GM21723 (cell line): ENCODE measurements around the gene RHOF.

Source experiments
- ATAC-seq: cut with Tn5 transposase; IDR thresholded peaks from one replicate; pipeline ENCODE4 v1.9.1; 2021; ENCODE audit warnings: mild to moderate bottlenecking, moderate library complexity; ENCODE audit not compliant: unreplicated experiment

Gene RHOF

GRCh38 chr12:121820056-121820455, 26.6 kb upstream of the RHOF start:
- ATAC-seq = no peak

DNA sequence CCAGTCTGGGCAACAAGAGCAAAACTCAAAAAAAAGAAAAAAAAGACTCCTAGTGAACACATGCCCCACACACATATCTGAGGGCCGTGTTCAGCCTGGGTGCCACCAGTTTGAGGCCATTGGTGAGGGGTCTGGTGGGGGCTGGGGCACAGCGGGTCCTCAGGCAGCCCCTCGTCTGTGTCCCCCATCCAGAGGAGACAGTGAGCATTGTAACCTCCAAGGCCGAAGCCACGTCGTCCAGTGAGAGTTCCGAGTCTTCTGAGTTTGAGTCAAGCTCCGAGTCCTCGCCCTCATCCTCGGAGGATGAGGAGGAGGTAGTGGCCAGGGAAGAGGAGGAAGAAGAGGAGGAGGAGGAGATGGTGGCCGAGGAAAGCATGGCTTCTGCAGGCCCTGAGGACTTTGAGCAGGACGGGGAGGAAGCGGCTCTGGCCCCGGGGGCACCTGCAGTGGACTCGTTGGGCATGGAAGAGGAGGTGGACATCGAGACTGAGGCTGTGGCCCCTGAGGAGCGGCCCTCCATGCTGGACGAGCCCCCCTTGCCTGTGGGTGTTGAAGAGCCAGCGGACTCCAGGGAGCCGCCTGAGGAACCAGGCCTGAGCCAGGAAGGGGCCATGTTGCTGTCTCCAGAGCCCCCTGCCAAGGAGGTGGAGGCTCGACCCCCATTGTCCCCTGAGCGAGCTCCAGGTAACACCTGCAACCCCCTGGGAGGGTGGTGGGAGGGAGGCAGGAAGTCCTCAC, 25.9 kb upstream of the RHOF start:
- no peak for ATAC-seq

- no peak for ATAC-seq
These were observed 24.2 kb upstream of the RHOF start for GRCh38 chr12:121817648-121818043.

DNA sequence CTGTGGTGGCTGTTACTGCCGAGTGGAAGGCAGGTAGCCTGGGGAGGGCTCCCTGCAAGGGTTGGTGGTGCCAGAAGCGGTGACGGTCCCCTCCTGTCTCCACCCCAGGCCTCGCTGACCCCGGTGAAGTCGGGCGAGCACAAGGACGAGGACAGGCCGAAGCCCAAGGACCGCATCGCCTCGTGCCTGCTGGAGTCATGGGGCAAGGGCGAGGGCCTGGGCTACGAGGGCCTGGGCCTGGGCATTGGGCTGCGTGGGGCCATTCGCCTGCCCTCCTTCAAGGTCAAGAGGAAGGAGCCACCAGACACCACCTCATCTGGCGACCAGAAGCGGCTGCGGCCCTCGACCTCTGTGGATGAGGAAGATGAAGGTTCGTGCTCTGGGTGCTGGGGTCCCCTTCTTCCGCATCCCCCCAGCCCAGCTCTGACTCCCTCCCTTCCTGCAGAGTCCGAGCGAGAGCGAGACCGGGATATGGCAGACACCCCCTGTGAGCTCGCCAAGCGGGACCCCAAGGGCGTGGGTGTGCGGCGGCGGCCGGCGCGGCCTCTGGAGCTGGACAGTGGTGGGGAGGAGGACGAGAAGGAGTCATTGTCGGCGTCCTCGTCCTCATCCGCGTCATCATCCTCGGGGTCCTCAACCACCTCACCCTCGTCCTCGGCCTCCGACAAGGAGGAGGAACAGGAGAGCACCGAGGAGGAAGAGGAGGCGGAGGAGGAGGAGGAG, 23.6 kb upstream of the RHOF start:
- ATAC-seq = no peak

- no peak for ATAC-seq
These were observed 21.8 kb upstream of the RHOF start for GRCh38 chr12:121815263-121815662.

DNA sequence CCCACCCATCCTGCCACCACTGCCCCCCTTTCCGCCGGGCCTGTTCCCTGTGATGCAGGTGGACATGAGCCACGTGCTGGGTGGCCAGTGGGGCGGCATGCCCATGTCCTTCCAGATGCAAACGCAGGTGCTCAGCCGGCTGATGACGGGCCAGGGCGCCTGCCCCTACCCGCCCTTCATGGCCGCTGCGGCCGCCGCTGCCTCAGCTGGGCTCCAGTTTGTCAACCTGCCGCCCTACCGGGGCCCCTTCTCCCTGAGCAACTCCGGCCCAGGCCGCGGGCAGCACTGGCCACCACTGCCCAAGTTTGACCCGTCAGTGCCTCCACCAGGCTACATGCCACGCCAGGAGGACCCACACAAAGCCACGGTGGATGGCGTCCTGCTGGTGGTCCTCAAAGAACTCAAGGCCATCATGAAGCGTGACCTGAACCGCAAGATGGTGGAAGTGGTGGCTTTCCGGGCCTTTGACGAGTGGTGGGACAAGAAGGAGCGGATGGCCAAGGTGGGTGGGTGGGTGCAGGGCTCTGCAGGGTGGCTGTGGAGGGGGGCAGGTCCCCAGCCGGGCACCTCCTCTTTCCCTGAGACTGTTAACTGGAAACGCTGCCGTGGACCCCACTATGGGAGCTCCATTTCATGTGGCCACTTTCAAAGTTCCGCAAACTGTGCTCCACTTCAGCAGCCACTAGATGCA, 21.1 kb upstream of the RHOF start:
- ATAC-seq = no peak

GRCh38 chr12:121813951-121814350, 20.5 kb upstream of the RHOF start:
- no peak for ATAC-seq

DNA sequence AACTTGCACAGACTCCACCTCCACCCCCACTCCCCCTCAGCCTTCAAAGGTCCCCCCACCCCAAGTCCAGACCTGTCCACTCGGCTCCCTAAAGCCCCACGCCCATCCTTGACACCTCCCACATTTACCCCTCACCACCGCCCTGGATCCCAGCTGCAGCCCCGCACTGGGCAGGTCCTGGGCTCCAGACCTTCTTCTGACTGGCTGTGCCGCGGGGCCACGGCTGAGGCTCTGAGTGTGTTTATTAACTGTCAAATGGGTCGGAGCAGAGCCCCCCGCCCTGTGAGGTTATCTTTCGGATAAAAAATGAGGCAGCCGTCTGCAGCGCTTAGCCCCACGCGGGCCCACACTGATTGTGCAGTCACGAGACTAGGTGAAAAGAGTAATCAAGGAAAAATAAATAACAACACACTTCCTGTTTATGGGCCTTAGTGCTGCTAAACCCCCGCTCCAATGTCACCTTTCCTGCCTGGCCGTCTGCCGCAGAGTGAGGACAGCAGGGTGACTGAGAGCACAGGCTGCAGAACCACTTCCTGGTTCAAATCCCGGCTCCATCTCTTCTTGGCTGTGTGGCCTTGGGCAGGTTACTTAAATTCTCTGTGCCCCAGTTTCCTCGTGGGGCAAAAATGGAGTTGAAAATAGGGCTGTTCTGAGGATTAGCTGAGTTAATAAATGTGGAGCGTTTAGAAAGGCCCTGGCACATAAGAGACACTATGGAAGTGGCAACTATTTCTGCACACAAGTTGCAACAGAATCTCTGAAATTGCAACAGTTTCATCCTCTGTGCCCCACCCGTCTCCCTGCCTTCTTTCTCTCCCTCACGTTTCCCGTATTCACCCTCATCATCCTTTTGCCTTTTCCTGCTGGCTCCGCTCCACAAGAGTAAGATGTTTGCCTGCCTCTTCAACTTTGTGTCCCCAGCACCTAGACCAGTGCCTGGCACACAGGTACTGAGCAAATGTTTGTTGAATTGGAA, 19.7 kb upstream of the RHOF start:
- ATAC-seq = no peak

- ATAC-seq = peak; percentile 29
These were observed 18.9 kb upstream of the RHOF start for GRCh38 chr12:121812320-121812871.

DNA sequence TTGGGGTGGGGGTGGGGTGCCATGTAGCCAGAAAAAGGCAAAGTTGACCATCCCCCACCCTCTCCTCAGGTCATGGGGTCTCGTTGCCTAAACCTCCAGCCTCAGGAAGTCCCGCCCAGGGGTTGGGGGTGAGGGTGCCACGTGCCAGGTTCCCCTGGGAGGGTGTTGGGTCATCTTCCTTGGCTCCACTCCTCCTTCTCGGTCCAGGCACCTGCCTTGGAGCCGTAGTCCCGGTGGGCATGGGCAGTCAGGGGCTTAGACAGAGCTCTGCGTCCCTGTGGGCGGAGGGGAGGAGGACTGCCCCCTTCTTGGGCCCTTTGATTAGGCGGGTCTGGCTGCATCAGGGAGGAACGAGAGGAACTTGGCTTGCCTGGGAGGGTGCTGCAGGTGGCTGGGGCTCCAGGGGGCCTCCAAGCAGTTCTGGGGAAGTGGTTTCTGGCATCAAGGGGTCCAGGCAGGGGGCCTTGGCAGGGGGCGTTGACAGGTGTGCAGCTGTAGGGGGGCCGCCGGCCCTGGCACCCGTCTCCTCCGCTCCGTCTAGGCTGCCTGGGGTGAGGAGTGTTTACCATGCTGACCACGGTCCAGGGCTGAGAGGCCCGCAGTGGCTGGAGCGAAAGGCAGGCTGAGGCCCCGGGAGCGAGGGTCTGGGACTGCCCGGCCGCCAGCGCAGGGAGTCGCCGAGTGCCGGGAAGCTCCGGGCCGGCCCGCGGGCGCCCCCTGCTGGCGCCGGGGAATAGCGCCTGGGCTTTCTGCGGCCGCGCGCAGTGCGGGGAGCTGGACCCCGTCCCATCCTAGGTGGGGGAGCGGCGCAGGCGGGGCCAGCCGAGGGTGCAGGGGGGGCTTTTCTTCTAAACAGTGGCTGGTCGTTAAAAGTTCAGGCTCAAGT, 18.2 kb upstream of the RHOF start:
- ATAC-seq = peak; percentile 58

DNA sequence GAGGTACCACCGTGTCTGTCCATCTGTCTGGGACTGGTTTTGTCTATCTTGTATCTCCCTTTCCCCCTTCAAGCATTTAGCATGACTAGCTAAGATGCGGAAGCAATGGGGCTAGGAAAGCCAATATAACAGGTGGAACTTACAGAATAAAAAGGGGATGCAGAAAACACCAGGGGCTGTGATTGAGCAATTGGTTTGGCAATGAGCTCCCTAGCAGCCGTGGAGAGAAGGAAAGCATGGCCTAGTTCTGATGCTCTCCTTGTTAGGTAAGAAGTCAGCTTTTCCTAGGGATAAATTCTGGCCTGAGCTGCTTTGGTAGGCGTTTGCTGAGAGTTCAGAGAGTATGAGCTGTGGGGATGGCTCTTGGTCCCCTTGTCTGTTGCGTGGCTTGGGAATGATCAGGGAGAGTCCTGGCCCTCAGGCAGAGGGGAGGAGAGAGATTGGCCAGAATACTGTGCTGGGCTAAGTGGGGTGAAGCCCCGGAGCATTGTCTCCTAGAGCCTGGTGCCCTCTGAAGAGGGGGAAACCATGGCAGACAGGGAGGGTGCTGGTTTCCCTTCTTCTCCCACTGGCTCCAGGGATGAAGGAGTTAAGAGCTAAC, 17.4 kb upstream of the RHOF start:
- ATAC-seq = no peak

- no peak for ATAC-seq
These were observed 16.8 kb upstream of the RHOF start for GRCh38 chr12:121810234-121810817.

- no peak for ATAC-seq
These were observed 16.2 kb upstream of the RHOF start for GRCh38 chr12:121809712-121810116.

GRCh38 chr12:121808623-121809022, 15.1 kb upstream of the RHOF start:
- ATAC-seq = no peak

DNA sequence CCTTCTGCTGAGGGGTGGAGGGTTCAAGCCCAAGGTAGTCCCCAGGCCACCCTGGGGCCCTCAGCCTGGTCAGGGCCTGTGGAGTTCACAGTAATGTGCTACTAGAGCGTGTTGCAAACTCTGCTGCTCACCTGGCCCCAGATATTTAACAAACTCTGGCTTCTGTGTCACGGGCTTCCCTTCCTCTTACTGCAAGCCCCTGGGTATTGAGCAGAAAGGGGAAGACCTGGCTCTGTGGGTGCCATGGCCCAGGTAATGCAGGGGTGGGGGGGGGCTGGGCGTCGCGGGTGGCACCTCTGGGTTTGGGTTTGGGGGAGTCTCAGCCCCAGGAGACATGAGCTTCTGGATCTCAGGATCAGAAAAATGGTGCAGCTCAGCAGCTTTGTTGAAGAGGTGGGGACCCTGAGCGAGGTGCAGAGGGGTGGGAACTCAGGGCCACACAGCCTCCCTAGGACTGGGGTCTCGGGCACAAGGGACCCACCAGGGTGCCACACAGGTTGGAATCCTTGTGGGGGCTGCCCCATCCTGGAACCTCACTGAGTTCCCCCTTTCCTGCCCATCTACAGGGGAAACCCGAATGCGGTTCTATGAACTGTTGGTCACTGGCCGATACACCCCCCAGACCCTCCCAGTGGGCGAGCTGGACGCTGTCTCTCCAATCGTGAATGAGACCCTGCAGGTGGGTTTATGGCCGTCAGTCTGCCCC, 14.3 kb upstream of the RHOF start:
- ATAC-seq = no peak

DNA sequence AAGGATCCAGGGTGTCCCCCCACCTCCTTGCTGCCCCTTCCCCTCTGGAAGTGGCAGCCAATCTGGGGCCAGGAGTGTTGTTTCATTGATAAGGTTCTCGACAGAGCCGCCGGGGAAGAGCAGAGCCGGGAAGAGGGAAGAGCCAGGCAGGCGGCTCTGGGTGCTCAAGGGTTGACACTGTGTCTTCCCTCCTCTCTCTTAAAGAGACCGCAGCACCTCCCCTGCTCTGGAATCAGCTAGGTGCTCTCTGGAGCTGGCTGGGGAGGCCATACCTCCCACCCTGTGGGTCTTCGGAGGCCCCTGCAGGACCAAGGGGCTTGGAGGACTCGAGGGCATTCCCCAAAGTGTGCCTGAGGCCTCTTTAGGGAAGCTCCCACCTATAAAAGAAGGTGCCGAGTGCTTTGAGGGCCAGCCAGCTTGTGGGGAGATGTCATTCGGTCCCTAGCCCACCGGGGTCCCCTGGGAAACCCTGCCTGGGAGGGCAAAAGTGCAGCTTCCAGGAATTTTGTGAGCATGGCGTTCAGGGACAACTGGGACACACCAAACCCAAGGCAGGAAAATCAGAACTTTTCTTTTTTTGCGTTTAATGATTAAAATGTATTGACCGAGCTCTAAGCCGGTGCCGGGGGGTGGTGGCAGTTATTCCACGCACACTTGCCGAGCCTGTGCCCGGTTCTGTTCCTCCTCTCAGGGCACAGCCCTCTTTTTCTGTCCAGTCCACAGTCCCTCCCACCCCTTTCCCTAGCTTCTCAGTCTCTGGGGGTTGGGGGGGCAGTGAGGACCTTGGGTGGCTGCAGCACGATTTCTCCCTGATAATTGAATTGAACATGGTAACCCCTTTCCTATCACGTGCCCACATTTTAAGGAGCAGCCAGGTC, 13.3 kb upstream of the RHOF start:
- ATAC-seq = no peak

GRCh38 chr12:121806009-121806545, 12.6 kb upstream of the RHOF start:
- ATAC-seq = no peak
